Transverse colon (tissue), 4 donors: ENCODE measurements around the gene DENND1A. TPM values are rescaled to one million over a fixed set of nuclear protein-coding genes. Genes with fewer than 3 reads are reported as not detected.

Experiments
- DNase-seq: peaks from one replicate; pipeline ENCODE4 v3.0.0-alpha.2; 2019
- H3K27ac ChIP-seq, 4 donors: fragments of 200-600 bp; sonication (generic); 2 replicates each; pipeline ENCODE4 v1.5.1; 2016 to 2018; ENCODE audit warnings: inconsistent platforms in 4 of 4
- H3K27me3 ChIP-seq: fragments of 200-600 bp; sonication (generic); 2 replicates; pipeline ENCODE4 v1.5.1; 2017; ENCODE audit warnings: inconsistent platforms
- H3K36me3 ChIP-seq, 4 donors: fragments of 200-600 bp; sonication (generic); 2 replicates each; pipeline ENCODE4 v1.5.1; 2017 to 2019; ENCODE audit warnings: inconsistent platforms in 4 of 4
- H3K4me1 ChIP-seq, 4 donors: fragments of 200-600 bp; sonication (generic); 2 replicates each; pipeline ENCODE4 v1.5.1; 2017 to 2020; ENCODE audit warnings: inconsistent platforms in 4 of 4
- H3K4me3 ChIP-seq, 4 donors: fragments of 200-600 bp; sonication (generic); 1 replicate in 1 of 4; 2 replicates in 3 of 4; pipeline versions ENCODE4 v1.5.1 to v1.6.1; 2017 to 2019; ENCODE audit warnings: inconsistent platforms in 4 of 4
- H3K9me3 ChIP-seq, 2 donors: fragments of 200-600 bp; sonication (generic); 2 replicates each; pipeline ENCODE4 v1.5.1; 2017 to 2019; ENCODE audit warnings: inconsistent platforms in 2 of 2
- EP300 ChIP-seq: sonication (generic); formaldehyde crosslinking; IDR thresholded peaks from one replicate; pipeline ENCODE4 v1.6.1; 2017; ENCODE audit warnings: antibody characterized with exemption, low read depth
- POLR2A ChIP-seq: fragments of 450-650 bp; IDR thresholded peaks from one replicate; pipeline ENCODE4 v1.6.1; 2016; ENCODE audit warnings: antibody characterized with exemption, mild to moderate bottlenecking, moderate library complexity
- POLR2AphosphoS5 ChIP-seq, 3 donors: sonication (generic); formaldehyde crosslinking; IDR thresholded peaks; one replicate each; pipeline ENCODE4 v1.6.1; 2016; ENCODE audit warnings: antibody characterized with exemption in 3 of 3
- WGBS, 2 donors: methylation state at CpG; one replicate each; pipeline ENCODE4 v1.1.5; 2018; ENCODE audit warnings: low coverage in 1 of 2; 5-methylcytosine and 5-hydroxymethylcytosine counted together
- in situ Hi-C, 4 donors: fragments of 200-750 bp; cut with MboI; loops; one replicate each; pipeline versions ENCODE4 v1.15.0 to v1.15.1; 2017; ENCODE audit warnings: low sequenced_read_pairs in 3 of 4, low pct_ligation_motif_present in 1 of 4, low pct_unique_long_range_greater_than_20kb in 1 of 4
- intact Hi-C: fragments of 100-400 bp; cut with DNase I; formaldehyde crosslinking; loops from one replicate; pipeline ENCODE4 v1.15.1; 2023; ENCODE audit warnings: low total_unique reads
- total RNA-seq, 4 donors: library from RNA; depleted of rRNA; stranded (reverse); fragments of >200 nt; gene quantifications; one replicate each; pipeline ENCODE4 v1.1.0, GENCODE V29; 2016
- TF ChIP-seq, protein P1 (sequence below), 5 experiments: fragments of 200-600 bp in 3 of 5; fragments of 450-650 bp in 2 of 5; sonication (generic) in 3 of 5; IDR thresholded peaks; 1 replicate in 2 of 5; 2 replicates in 3 of 5; pipeline ENCODE4 v1.5.1; 2016 to 2017; ENCODE audit warnings: antibody characterized with exemption in 5 of 5, inconsistent platforms in 3 of 5, mild to moderate bottlenecking in 2 of 5, moderate library complexity in 1 of 5

Gene DENND1A
- total RNA-seq, 4 donors from 2014 or later, result 12.5 to 78.6 (median 40.0) TPM

- TF ChIP-seq, protein P1, sequence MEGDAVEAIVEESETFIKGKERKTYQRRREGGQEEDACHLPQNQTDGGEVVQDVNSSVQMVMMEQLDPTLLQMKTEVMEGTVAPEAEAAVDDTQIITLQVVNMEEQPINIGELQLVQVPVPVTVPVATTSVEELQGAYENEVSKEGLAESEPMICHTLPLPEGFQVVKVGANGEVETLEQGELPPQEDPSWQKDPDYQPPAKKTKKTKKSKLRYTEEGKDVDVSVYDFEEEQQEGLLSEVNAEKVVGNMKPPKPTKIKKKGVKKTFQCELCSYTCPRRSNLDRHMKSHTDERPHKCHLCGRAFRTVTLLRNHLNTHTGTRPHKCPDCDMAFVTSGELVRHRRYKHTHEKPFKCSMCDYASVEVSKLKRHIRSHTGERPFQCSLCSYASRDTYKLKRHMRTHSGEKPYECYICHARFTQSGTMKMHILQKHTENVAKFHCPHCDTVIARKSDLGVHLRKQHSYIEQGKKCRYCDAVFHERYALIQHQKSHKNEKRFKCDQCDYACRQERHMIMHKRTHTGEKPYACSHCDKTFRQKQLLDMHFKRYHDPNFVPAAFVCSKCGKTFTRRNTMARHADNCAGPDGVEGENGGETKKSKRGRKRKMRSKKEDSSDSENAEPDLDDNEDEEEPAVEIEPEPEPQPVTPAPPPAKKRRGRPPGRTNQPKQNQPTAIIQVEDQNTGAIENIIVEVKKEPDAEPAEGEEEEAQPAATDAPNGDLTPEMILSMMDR (IDR thresholded peaks at IDR 0.05), result no peak
- no peak for TF ChIP-seq POLR2AphosphoS5 (IDR thresholded peaks at IDR 0.05)
- 41% methylated on average over 41 of the region's 60 CpGs; no CpG with 5 or more reads in 1 of the 2 donors for WGBS, 2 donors
- Histone ChIP-seq H3K27me3 (peaks cover 18% of the 10 kb centered on the region), H3K9me3 (no peaks in the 10 kb centered on the region), H3K36me3 (no peaks in the 10 kb centered on the region), H3K4me3 (no peak overlapping the region), H3K4me1 (peaks cover 25 to 51% (median 42%) of the 10 kb centered on the region in 4 donors), H3K27ac (no peak overlapping the region)
- intact Hi-C loops (no loop called here), in situ Hi-C loops (no loop called here)
- no peak for DNase-seq
These were observed 556.4 kb downstream of the DENND1A start for GRCh38 chr9:123373447-123373923.

- in situ Hi-C loops (no loop called here), intact Hi-C loops (no loop called here)
- no peak overlapping the region for H3K4me3 ChIP-seq
- no peak for DNase-seq
- no peaks in the 10 kb centered on the region for H3K36me3 ChIP-seq
- no peak for TF ChIP-seq POLR2A
- TF ChIP-seq, protein P1 (IDR thresholded peaks at IDR 0.05), result no peak
- no peak for TF ChIP-seq EP300
- no peak for TF ChIP-seq POLR2AphosphoS5 (IDR thresholded peaks at IDR 0.05)
- peaks cover 25 to 47% (median 39%) of the 10 kb centered on the region in 4 donors for H3K4me1 ChIP-seq
- 61 to 87% methylated on average over 3 to 37 of the region's 58 CpGs for WGBS, 2 donors
- no peaks in the 10 kb centered on the region for H3K9me3 ChIP-seq
- H3K27me3 ChIP-seq, result peaks cover 18% of the 10 kb centered on the region
- H3K27ac ChIP-seq, result no peak overlapping the region
These were observed 557.0 kb downstream of the DENND1A start for GRCh38 chr9:123372766-123373446.

GRCh38 chr9:123371805-123372590 lies 557.9 kb downstream of the DENND1A start:
- Histone ChIP-seq H3K4me3 (no peak overlapping the region), H3K36me3 (no peaks in the 10 kb centered on the region), H3K27ac (no peak overlapping the region), H3K27me3 (peaks cover 18% of the 10 kb centered on the region), H3K9me3 (no peaks in the 10 kb centered on the region), H3K4me1 (peaks cover 25 to 38% (median 31%) of the 10 kb centered on the region in 4 donors)
- intact Hi-C loops, result no loop called here
- WGBS, 2 donors, result 79% methylated on average over 14 of the region's 14 CpGs; no CpG with 5 or more reads in 1 of the 2 donors
- TF ChIP-seq POLR2AphosphoS5 (IDR thresholded peaks at IDR 0.05), result no peak
- no peak for TF ChIP-seq POLR2A
- no peak for TF ChIP-seq EP300
- TF ChIP-seq, protein P1 (IDR thresholded peaks at IDR 0.05), result no peak
- in situ Hi-C loops, result no loop called here
- no peak for DNase-seq

GRCh38 chr9:123371228-123371584 lies 558.7 kb downstream of the DENND1A start:
- Histone ChIP-seq H3K36me3 (no peaks in the 10 kb centered on the region), H3K9me3 (no peaks in the 10 kb centered on the region), H3K4me1 (peaks cover 18 to 30% (median 23%) of the 10 kb centered on the region in 4 donors), H3K27me3 (peaks cover 18% of the 10 kb centered on the region), H3K27ac (no peak overlapping the region), H3K4me3 (no peak overlapping the region)
- WGBS, 2 donors, result 93% methylated on average over 17 of the region's 18 CpGs; no CpG with 5 or more reads in 1 of the 2 donors
- TF ChIP-seq EP300 (no peak), POLR2A (no peak), POLR2AphosphoS5 (IDR thresholded peaks at IDR 0.05) (no peak)
- TF ChIP-seq, protein P1 (IDR thresholded peaks at IDR 0.05), result no peak
- in situ Hi-C loops (no loop called here), intact Hi-C loops (no loop called here)
- DNase-seq, result no peak
